ENCODE data around the gene PLXNB3.
A peak's percentile ranks its signal among the peaks of the same experiment; 100 is the strongest.
"Not testable (repeated sequence)": the region's sequence is repeated elsewhere in the genome, so short reads cannot be mapped to it uniquely, and the experiment has no call there.

Gene PLXNB3

GRCh38 chrX:153733651-153734240 is 30.3 kb upstream of the PLXNB3 start:
- no peak for DNase-seq

GRCh38 chrX:153734871-153735270 is 29.2 kb upstream of the PLXNB3 start:
- DNase-seq: no peak

- DNase-seq: no peak
These were observed 28.8 kb upstream of the PLXNB3 start for GRCh38 chrX:153735274-153735673.

GRCh38 chrX:153736071-153736820 is 27.8 kb upstream of the PLXNB3 start:
- no peak for DNase-seq

GRCh38 chrX:153736871-153737441 is 27.1 kb upstream of the PLXNB3 start:
- DNase-seq: peak in 1 of 3 experiments; percentile 6

GRCh38 chrX:153738056-153738605 is 25.9 kb upstream of the PLXNB3 start:
- no peak for DNase-seq

- no peak for DNase-seq
These were observed 24.1 kb upstream of the PLXNB3 start for GRCh38 chrX:153739754-153740486.

GRCh38 chrX:153740631-153741222 is 23.3 kb upstream of the PLXNB3 start:
- DNase-seq: no peak

GRCh38 chrX:153741446-153741845 is 22.6 kb upstream of the PLXNB3 start:
- DNase-seq: no peak

GRCh38 chrX:153742111-153742510 is 21.9 kb upstream of the PLXNB3 start:
- not testable (repeated sequence) for DNase-seq

GRCh38 chrX:153742796-153743467 is 21.1 kb upstream of the PLXNB3 start:
- DNase-seq: not testable (repeated sequence)

- peak in 2 of 3 experiments; percentile 72 to 83 for DNase-seq
These were observed 20.4 kb upstream of the PLXNB3 start for GRCh38 chrX:153743468-153744209.

GRCh38 chrX:153744210-153745066 is 19.6 kb upstream of the PLXNB3 start:
- DNase-seq: peak in 2 of 3 experiments; percentile 75 to 76

GRCh38 chrX:153745067-153745433 is 19.0 kb upstream of the PLXNB3 start:
- DNase-seq: not testable (repeated sequence)

GRCh38 chrX:153746359-153746758 is 17.7 kb upstream of the PLXNB3 start:
- DNase-seq: no peak

- not testable (repeated sequence) for DNase-seq
These were observed 17.1 kb upstream of the PLXNB3 start for GRCh38 chrX:153746991-153747390.

GRCh38 chrX:153749017-153749416 is 15.0 kb upstream of the PLXNB3 start:
- not testable (repeated sequence) for DNase-seq

GRCh38 chrX:153750127-153750774 is 13.8 kb upstream of the PLXNB3 start:
- no peak for DNase-seq

- DNase-seq: no peak
These were observed 8.9 kb upstream of the PLXNB3 start for GRCh38 chrX:153755136-153755535.

- DNase-seq: peak in 1 of 3 experiments; percentile 5
These were observed 2.2 kb upstream of the PLXNB3 start for GRCh38 chrX:153761863-153762262.
